ENCODE measurements around the gene SMTN. TPM values are rescaled to one million over a fixed set of nuclear protein-coding genes. Genes with fewer than 3 reads are reported as not detected.
"Not testable (repeated sequence)": the region's sequence is repeated elsewhere in the genome, so short reads cannot be mapped to it uniquely, and the experiment has no call there.

SMTN gene
- total RNA-seq, 1 donor from 2014 or later, result 93.6 TPM

DNA sequence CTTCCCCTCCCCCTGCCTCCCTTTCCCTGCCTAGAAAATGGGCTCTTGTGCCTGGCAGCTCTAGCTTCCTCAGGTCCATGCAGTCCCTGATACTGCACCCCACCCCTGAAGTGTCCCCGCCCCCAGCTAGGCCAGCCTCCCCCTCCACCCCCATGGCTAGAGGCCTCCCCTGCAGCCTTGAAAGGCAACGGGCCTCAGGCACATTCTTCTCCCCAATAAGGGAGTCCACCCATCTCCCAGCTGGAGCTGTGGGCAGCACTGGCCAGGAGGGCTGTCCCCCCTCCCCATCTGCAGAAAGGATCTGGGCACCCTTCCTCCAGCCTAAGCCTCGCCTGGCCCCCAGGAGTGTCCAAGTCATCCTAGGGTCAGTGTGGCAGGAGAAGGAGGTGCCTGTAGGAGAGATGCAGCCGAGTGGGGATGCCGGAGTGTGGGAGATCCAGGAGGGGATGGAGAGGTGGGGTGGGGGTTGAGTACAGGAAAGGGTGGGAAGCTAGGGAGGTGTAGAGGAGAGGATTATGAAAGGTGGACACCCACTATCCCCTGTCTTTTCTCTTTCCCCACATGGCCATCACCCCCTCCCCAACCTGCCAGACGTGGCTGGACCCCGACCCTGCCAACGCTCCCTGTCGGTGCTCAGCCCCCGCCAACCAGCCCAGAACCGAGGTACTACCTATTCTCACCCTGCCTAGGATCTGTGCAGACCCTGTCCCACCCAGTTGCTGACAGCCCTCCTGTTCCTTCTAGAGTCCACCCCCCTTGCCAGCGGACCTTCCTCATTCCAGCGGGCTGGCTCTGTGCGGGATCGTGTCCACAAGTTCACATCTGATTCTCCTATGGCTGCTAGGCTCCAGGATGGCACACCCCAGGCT is 9.3 kb downstream of the SMTN start:
- no peak for DNase-seq (ENCODE audit: low read depth, low spot score)

DNA sequence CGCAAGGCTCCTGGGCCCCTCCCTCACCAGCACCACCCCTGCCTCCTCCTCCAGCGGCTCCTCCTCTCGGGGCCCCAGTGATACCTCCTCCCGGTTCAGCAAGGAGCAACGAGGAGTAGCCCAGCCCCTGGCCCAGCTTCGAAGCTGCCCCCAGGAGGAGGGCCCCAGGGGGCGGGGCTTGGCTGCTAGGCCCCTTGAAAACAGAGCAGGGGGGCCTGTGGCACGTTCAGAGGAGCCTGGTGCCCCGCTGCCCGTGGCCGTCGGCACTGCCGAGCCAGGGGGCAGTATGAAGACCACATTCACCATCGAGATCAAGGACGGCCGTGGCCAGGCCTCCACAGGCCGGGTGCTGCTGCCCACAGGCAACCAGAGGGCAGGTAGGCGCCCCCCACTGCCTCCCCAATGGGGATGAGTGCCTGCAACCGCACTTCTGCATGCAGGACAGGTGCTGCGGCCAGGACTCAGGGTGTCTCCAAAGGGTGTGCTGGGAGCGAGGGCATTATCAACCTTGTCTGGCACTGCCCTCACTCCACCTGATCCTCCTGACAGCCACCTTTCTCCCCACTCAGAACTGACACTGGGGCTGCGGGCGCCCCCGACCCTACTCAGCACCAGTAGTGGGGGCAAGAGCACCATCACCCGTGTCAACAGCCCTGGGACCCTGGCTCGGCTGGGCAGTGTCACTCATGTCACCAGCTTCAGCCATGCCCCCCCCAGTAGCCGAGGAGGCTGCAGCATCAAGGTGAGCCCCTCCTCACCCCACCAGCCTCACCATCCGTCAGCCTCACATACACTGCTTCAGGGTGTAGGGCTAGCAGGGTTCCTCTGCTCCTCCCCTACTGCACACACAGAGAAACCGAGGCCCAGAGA is 10.2 kb downstream of the SMTN start:
- no peak for DNase-seq (ENCODE audit: low read depth, low spot score)

DNA sequence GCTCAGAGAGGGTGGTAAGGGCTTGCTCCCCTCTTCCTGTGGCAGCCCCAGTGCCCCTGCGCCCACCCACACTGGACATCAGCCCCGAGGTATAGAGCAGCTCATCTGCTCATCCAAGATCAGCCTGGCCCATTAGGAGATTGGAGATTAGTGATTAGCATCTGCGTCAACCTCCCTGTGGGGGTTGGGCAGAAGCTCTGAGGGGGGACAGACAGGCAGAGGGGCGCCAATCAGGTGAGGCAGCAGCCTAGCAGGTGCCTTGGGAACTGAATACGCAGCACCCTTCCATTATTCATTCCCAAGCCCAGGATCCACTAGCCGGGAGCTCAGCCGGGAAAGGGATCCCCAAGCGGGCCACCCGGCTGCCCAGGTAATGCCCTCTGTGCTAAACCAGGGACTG is 11.0 kb downstream of the SMTN start:
- DNase-seq (ENCODE audit: low read depth, low spot score), result no peak

DNA sequence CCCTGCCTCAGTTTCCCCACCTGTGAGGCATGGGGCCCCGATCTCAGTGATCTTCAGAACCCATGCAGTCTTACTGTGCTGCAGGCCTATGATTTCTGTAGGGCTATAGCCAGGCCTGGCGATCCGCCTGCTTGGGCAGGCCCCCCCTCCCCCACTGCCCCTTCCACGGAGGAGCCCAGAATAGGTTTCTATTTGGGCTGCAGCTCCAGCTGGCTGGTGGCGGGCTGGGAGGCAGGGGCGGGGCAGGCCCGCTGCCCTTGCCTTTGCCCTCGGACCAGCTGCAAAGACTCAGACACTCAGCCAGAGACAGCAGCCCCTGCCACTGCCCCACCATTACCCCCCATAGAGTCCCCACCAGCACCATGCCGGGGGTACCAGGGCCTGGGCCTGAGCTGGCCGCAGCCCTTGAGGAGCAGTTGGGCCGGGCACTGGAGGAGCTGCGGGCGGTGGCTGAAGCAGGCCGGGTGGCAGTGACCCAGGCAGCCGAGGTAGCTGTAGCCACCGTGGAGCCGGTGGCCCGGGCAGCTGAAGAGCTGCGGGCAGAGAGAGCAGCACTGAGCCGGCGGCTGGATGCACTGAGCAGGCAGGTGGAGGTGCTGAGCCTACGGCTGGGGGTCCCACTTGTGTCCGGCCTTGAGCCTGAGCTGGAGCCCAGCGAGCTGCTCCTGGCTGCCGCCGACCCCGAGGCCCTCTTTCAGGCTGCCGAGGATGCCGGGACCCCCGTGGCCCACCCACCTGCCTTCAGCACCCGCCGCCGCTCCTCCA is 12.2 kb downstream of the SMTN start:
- no peak for DNase-seq (ENCODE audit: low read depth, low spot score)

DNA sequence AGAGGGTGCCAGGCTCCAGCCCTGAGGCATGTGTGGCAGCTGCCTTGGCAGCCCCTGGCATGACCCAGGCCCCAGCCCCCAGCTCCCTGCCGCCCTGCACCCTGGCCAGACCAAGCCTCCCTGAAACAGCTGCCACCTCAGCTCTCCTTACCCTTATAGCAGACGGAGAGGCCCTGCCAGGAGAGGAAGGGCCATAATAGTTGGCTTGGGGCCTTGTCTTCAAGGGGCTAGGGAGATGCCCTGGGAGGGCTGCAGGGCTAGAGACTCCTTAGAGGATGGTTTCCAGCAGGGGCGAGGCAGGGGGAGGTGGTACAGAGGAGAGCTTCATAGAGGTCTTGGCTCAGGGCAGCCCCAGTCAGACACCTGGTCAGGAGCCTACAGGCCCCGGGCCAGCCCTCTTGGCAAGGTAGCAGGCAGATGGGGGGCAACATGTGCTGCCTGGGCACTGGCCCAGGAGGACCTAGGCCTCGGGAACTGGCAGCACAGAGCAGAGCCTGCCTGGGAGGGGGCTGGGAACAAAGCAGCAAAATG is 13.0 kb downstream of the SMTN start:
- DNase-seq (ENCODE audit: low read depth, low spot score), result no peak

DNA sequence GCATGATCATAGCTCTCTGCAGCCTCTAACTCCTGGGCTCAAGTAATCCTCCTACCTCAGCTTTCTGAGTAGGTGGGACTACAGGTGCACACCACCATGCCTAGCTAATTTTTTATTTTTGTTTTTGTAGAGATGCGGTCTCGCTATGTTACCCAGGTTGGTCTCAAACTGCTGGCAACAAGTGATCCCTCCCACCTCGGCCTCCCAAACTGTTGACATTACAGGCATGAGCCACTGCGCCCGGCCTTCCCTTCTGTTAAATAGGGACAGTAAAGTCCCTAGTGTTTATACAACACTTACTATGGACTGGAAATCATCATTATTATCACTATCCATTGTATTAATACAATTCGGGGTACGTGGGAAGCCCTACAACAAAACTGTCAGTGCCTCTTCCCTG is 13.6 kb downstream of the SMTN start:
- DNase-seq (ENCODE audit: low read depth, low spot score), result no peak

DNA sequence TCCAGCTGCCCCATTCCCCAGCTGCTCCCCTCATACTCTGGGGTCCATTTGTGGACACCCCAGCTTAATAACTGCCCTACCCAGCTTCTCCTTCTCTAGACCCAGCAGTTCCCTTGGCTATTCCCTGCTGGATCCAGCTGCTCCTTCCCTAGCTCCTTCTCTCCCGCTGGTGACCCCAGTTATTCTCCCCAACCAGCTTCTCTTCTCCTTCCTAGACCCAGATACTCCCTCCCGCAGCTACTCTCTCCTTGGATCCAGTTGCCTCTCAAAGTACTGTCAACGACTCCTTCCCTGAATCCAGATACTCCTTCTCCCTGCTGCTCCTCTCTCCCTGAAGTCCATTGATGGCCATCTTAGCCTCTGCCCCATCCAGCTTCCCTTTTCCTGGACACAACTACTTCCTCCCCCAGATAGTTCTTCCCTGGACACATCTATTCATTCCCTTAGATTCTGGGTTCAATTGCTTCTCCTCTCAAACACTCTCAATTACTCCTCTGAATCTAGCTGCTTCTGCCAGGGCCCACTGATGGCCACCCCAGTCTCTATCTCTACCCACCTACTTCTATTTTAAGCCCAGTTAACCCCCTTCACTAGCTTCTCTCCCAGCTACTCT is 14.6 kb downstream of the SMTN start:
- no peak for DNase-seq (ENCODE audit: low read depth, low spot score)

DNA sequence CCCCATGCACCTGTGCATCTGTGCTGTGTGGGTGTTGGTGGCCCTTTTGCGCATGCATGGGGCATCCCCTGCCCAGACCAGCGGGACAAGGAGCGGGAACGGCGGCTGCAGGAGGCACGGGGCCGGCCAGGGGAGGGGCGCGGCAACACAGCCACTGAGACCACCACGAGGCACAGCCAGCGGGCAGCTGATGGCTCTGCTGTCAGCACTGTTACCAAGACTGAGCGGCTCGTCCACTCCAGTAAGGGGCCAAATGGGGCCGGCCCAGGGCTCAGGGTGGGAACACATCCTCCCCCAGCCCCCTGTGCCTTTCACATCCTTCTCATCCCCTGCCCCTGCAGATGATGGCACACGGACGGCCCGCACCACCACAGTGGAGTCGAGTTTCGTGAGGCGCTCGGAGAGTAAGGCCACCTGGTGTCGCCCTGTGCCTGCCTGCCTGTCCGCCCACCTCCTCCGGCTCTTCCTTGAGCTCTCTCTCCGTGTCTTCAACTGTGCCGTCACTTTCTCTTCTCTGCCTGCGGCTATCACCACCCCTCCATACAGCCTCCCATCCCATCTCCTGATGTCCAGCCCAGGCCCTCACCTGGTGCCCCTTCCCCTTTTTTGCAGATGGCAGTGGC is 15.7 kb downstream of the SMTN start:
- no peak for DNase-seq (ENCODE audit: low read depth, low spot score)

DNA sequence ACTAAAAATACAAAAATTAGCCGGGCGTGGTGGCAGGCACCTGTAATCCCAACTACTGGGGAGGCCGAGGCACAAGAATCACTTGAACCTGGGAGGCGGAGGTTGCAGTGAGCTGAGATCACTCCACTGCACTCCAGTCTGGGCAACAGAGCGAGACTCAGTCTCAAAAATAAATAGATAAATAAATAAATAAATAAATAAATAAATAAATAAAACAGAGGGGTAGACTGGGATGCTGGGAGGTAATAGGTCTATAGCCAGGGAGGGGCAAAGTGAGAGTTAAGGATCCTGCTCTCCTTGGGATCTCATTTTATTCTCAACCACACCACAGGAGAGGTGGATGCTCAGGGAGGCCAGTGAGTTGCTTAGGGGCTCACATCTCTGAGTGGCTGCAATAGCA is 16.4 kb downstream of the SMTN start:
- not testable (repeated sequence) for DNase-seq (ENCODE audit: low read depth, low spot score)

DNA sequence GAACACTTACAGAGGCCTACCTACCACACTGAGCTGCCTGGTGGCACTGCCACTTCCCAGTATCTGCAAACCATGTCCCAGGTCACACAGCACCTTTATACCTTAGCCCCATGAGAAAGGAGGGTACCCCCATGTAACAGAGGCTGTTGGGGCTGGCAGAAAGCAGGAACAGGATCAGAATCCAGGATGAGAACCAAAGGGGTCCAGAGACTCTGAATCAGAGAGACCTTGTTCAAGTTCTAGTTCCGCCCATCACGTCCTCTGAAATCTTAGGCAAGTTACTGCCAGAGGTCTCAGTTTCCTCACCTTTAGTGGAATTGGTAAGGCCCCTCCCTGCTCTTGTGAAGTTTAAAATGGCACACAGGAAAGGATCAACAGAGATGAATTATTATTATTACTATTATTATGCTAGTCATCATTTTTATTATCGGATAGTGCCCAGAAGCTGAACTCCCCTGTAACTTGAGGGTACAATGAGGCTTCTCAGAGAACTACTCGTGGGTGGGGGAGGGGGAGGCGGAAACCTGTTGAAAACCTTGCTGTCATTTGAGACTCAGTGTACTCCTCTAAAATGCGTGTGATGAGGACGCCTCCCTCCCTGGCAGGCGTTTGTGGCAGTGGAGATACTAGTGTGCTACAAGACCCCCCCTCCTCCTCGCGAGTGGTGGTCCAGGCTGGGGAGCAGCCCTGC is 17.0 kb downstream of the SMTN start:
- DNase-seq (ENCODE audit: low read depth, low spot score), result no peak

DNA sequence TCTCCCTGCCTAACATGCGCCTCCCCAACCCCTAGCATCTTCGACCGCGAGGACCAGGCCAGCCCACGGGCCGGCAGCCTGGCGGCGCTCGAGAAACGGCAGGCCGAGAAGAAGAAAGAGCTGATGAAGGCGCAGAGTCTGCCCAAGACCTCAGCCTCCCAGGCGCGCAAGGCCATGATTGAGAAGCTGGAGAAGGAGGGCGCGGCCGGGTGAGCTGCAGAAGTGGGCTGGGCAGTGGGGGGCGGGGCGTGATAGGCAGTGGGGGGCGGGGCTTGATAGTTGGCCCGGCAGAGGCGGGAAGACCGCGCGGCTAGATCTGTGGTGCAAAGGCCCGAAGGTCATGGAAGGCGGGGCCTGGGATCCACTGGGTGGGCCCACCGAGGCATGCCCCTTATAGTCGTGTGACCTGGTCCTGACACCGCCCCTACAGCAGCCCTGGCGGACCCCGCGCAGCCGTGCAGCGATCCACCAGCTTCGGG is 17.6 kb downstream of the SMTN start:
- no peak for DNase-seq (ENCODE audit: low read depth, low spot score)

DNA sequence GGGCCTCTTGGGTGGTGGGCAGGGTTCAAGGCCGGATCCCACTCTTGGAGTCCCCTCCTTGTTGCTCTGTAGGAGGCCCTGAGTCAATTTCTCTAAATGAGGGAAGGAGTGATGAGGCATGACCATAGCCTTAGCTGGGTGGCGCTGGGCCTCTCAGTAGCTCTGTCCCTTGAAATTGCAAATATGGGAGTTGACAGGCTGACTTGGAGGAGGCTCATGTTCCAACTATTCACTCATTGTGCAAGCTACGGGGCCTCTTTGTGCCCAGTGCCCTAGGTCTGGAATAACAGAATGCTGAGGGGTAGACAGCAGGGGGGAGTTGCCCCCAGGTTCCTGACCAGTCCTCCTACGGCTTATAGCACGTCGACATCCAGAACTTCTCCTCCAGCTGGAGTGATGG is 18.3 kb downstream of the SMTN start:
- DNase-seq (ENCODE audit: low read depth, low spot score), result no peak

DNA sequence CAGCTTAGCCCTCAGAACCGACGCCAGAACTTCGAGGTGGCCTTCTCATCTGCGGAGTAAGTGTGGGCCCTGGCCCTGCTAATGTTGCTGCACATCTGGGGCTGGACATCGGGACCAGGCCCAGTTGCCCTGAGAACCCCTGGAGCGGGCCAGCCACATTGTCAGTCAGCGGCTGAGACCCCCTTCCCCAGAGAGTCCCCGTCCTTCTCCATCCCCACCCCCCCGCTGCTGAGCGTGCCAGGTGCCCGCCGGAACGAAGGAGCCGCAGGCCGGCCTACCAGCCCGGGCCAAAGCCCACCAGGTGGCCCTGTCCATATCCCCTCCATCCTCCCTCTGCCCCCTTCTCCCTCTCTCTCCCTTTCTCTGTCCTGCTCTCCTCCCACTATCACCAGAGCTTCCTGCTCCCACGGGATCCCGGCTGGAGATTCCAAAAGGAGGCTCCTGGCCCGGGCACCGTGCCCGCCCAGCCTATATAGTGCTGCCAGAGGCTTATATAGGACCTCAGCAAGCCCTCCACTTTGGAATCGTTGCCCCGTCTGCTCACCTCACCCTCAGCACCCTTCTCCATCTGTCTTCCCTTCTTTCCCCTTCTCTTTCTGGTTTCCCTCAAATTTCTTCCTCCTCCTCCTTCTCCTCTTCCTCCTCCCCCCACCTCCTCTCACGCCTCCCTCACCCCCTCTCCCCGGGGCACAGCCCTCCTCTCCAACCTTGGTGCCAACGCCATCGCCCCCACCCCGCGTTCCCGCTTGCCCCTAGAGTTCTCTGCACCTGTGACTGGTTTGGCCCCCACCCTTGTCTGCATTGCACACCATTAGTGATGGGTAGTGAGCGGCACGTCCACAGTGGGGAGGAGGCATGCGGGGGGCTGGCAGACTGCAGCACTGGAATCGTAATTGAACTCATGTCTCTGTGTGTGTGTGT is 19.0 kb downstream of the SMTN start:
- DNase-seq (ENCODE audit: low read depth, low spot score), result no peak

DNA sequence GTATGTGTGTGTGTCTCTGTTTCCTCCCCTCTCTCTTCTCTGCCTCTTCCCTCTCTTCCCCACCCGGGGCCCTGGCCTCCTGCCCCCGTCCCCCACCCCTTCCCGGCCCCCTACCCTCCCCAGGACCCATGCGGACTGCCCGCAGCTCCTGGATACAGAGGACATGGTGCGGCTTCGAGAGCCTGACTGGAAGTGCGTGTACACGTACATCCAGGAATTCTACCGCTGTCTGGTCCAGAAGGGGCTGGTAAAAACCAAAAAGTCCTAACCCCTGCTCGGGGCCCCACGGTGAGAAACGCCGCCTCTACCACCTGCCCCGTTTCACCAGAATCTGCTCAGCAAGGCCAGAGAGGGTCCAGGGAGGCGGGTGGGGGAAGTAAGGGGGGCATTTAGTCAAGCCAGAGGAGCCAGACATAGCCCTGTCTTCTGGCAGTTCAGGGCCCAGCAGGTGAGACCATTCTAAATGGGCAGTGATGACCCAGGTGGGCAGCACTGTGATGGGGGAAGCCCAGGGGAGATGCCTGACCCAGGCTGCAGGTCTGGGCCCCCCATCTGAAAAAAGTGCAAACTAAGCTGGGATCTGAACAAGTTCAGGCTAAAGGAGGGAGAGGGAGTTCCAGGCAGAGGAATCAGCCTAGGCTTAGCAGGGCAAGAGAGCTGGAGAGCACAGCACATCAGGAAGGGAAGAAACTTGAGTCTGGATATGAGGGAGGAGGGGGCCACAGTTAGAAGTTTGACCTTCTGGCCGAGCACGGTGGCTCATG is 19.8 kb downstream of the SMTN start:
- DNase-seq (ENCODE audit: low read depth, low spot score), result no peak

DNA sequence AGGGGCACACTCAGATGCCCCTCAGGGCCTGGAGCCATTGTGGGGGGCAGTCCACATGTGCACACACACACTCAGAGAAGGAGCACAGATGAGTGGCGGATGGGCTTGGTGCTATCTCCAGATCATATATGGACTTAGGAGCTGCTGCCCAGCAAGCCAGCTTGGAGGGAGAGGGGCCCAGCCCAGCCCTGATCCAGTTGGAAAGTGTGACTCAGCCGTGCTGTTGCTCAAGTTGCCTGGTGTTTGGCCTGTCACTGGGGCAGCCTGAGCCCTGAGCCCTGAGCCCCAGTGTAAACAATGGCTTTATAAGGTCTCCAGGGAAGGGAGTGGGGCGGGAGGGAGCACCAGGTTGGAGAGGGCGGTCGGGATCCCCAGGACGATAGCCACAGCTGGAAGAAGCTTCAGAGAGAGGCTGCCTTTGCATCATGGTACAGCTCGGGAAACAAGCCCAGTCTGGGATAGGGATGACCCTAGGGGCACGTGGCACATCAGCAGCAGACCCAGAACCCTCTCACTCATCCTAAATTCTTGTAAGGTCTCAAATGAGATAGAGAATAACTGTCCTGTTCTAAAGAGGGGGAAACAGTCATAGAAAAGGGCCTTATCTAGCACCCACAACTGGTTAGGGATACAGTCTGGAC is 21.4 kb downstream of the SMTN start:
- no peak for DNase-seq (ENCODE audit: low read depth, low spot score)

DNA sequence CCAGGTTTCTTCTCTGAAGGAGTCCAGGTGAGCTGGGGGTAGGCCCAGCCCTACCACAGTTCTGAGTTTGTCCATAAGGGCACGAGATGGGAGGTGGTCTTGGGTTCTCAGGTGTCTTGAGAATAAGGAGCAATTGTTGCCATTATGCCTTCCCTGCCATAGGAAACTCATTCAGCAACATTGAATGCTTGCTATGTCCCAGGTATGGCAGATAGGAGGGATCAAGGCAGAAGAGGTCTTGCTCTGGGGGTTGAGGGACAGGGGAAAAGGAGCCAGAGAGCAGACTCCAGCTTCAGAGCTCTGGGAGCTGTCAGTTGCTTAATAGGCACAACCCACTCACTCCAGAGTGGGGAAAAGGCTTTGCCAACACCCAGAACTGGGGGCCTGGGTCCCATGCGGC is 22.0 kb downstream of the SMTN start:
- DNase-seq (ENCODE audit: low read depth, low spot score), result no peak

DNA sequence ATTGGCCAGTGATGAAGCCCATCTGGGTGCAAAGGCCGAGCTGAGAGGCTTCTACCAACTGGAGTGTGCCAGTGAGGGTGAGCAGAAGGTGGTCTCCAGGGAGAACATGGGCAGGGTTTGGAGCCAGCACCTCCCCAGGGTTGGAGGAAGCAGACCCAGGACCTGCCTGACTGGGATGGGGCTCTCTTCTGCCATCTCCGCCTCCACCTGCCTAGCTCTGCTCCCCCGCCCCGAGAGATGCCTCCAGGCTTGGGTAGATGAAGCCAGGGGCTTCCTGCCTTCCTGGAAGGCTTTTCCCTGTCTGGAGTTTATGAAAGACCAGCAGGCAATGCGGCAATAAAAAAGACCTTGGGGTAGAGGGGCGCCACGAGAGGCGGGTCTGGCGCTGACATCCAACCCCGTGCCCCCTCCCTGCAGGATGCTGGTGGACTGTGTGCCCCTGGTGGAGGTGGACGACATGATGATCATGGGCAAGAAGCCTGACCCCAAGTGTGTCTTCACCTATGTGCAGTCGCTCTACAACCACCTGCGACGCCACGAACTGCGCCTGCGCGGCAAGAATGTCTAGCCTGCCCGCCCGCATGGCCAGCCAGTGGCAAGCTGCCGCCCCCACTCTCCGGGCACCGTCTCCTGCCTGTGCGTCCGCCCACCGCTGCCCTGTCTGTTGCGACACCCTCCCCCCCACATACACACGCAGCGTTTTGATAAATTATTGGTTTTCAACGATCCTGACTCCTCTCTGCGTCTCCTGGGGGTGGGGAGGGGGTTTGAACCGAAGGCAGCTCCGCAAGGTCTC is 23.0 kb downstream of the SMTN start:
- DNase-seq (ENCODE audit: low read depth, low spot score), result no peak

All from pulmonary artery endothelial cell (primary cell).